GM12875 (cell line): Measurements from ENCODE around the gene NACC1.

Experiments used
- H3K4me3 ChIP-seq: one replicate; pipeline ENCODE4 v1.5.1; 2011; ENCODE audit warnings: low read depth, low read length, control low read depth
- CTCF ChIP-seq: IDR thresholded peaks from 2 replicates; pipeline ENCODE4 v1.5.1; 2011; ENCODE audit warnings: low read depth, mild to moderate bottlenecking, control low read depth, inconsistent platforms, low read length, moderate library complexity, borderline replicate concordance; ENCODE audit not compliant: insufficient read depth

NACC1 gene

DNA sequence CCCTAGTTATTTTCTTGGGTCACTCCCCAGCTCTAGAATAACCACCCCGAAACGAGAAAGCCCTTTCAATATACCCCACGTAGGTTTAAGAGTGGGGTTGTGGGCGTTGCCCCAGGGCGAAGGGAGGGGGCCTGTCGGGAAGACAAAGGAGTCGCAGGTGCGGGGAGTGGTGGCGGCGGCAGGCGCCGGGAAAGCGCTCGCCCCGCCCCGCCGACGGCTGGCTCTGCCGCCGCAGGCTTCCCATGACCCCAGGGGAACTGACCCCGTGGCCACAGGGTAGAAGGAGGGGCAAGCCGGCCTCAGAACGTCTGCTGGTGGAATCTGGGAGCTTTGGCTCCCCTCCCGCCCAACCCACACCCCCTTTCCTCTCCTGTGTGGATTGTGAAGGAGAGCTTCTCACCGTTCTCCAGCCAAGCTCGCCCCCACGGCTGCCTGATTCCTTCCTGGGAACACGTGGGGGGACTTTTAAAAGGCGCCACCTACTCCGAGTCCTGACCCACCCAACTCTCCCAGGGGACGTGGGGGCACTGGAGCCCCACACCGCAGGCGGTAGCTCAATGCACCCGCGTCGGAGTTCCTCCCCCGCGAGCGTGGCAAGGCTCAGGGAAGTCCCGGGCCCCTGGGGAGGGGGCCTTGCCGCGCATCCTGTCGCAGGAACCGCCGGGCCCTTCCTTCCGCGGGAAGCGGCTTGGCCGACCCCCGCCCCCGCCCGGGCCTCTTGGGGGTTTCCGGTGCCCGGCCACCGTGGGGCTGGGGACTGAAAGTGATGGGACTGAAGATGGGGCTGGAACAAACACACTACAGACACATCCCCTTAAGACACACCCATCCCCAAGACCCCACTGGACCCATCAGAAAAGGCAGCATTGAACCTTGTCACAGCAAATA lies 37.7 kb downstream of the NACC1 start:
- TF ChIP-seq CTCF: no peak
- H3K4me3 ChIP-seq: peak overlapping the region; percentile 100

GRCh38 chr19:13159713-13160112 lies 41.6 kb downstream of the NACC1 start:
- TF ChIP-seq CTCF: no peak
- H3K4me3 ChIP-seq: no peak overlapping the region

- TF ChIP-seq CTCF: no peak
- no peak overlapping the region for H3K4me3 ChIP-seq
Observed at GRCh38 chr19:13160557-13160956, 42.5 kb downstream of the NACC1 start.

- no peak for TF ChIP-seq CTCF
- H3K4me3 ChIP-seq: peak overlapping the region; percentile 48
Observed at GRCh38 chr19:13162724-13163608, 44.9 kb downstream of the NACC1 start.

- H3K4me3 ChIP-seq: peak overlapping the region; percentile 17
- TF ChIP-seq CTCF: no peak
Observed at GRCh38 chr19:13163609-13164342, 45.7 kb downstream of the NACC1 start.

- peak overlapping the region; percentile 17 for H3K4me3 ChIP-seq
- TF ChIP-seq CTCF: no peak
Observed at GRCh38 chr19:13164343-13165161, 46.5 kb downstream of the NACC1 start.
